ENCODE data around the gene SLC39A8. TPM values are rescaled to one million over a fixed set of nuclear protein-coding genes. Genes with fewer than 3 reads are reported as not detected.

Gene SLC39A8
- polyA plus RNA-seq, 3 donors: 1.8 to 7.8 (median 6.1) TPM

- Mint-ChIP-seq H3K4me3 (no peak overlapping the region), H3K36me3 (no peaks in the 10 kb centered on the region), H3K27me3 (ENCODE audit: low read depth in 3 of 3) (peaks cover 0 to 2% (median 0%) of the 10 kb centered on the region in 3 donors), H3K4me1 (no peaks in the 10 kb centered on the region), H3K27ac (no peak overlapping the region), H3K9me3 (peaks cover 0 to 7% (median 6%) of the 10 kb centered on the region in 7 donors)
- Histone ChIP-seq H3K79me2 (ENCODE audit: insufficient read depth, low read length) (no peaks in the 10 kb centered on the region), H3K9ac (ENCODE audit: insufficient read depth, low read length, poor library complexity, severe bottlenecking) (no peak overlapping the region), H3K4me1 (ENCODE audit: control insufficient read depth in 1 of 2, insufficient read depth in 2 of 2, low read length in 2 of 2) (no peaks in the 10 kb centered on the region), H3K36me3 (replicated peaks in 1 of 2; ENCODE audit: control insufficient read depth in 1 of 2, insufficient read depth in 2 of 2, low read length in 2 of 2) (no peaks in the 10 kb centered on the region), H3K27ac (ENCODE audit: low read depth in 1 of 2, low read length in 2 of 2) (no peak overlapping the region), H4K20me1 (ENCODE audit: insufficient read depth, low read length) (no peaks in the 10 kb centered on the region), H3K9me3 (replicated peaks in 1 of 2; ENCODE audit: control insufficient read depth in 1 of 2, insufficient read depth in 1 of 2, low read length in 2 of 2) (peaks cover 0 to 8% of the 10 kb centered on the region in 2 donors), H3K27me3 (ENCODE audit: control insufficient read depth in 2 of 2, insufficient read depth in 2 of 2, low read length in 2 of 2) (no peaks in the 10 kb centered on the region), H3K4me3 (replicated peaks in 1 of 3; ENCODE audit: low read depth in 2 of 3, low read length in 3 of 3) (no peak overlapping the region), H3K4me2 (replicated peaks; ENCODE audit: extremely low read depth, low read length, poor library complexity, severe bottlenecking) (no peak overlapping the region), H2AFZ (ENCODE audit: insufficient read depth, low read depth, low read length, poor library complexity, severe bottlenecking) (no peak overlapping the region)
- intact Hi-C loops (cut with micrococcal nuclease): no loop called here
- WGBS (ENCODE audit: insufficient coverage): no CpG with 5 or more reads among the region's 1 CpG
- DNase-seq: no peak
- TF ChIP-seq CTCF (IDR thresholded peaks at IDR 0.05): no peak
Observed at GRCh38 chr4:102227388-102227787, 117.9 kb downstream of the SLC39A8 start.

GRCh38 chr4:102223461-102223860, 121.8 kb downstream of the SLC39A8 start:
- no peaks in the 10 kb centered on the region for H3K79me2 ChIP-seq (ENCODE audit: insufficient read depth, low read length)
- intact Hi-C loops (cut with micrococcal nuclease): no loop called here
- H4K20me1 ChIP-seq (ENCODE audit: insufficient read depth, low read length): no peaks in the 10 kb centered on the region
- no peak for DNase-seq
- Mint-ChIP-seq H3K4me3 (no peak overlapping the region), H3K36me3 (no peaks in the 10 kb centered on the region), H3K27ac (no peak overlapping the region), H3K4me1 (no peaks in the 10 kb centered on the region), H3K27me3 (ENCODE audit: low read depth in 3 of 3) (peaks cover 0 to 2% (median 0%) of the 10 kb centered on the region in 3 donors), H3K9me3 (peaks cover 0 to 7% (median 4%) of the 10 kb centered on the region in 7 donors)
- WGBS (ENCODE audit: insufficient coverage): no CpG with 5 or more reads among the region's 1 CpG
- no peak overlapping the region for H3K4me2 ChIP-seq (replicated peaks; ENCODE audit: extremely low read depth, low read length, poor library complexity, severe bottlenecking)
- no peak overlapping the region for H2AFZ ChIP-seq (ENCODE audit: insufficient read depth, low read depth, low read length, poor library complexity, severe bottlenecking)
- H3K4me3 ChIP-seq (replicated peaks in 1 of 3; ENCODE audit: low read depth in 2 of 3, low read length in 3 of 3): no peak overlapping the region
- no peaks in the 10 kb centered on the region for H3K27me3 ChIP-seq (ENCODE audit: control insufficient read depth in 2 of 2, insufficient read depth in 2 of 2, low read length in 2 of 2)
- H3K9ac ChIP-seq (ENCODE audit: insufficient read depth, low read length, poor library complexity, severe bottlenecking): no peak overlapping the region
- TF ChIP-seq CTCF (IDR thresholded peaks at IDR 0.05): no peak
- no peaks in the 10 kb centered on the region for H3K4me1 ChIP-seq (ENCODE audit: control insufficient read depth in 1 of 2, insufficient read depth in 2 of 2, low read length in 2 of 2)
- peaks cover 0 to 5% of the 10 kb centered on the region in 2 donors for H3K9me3 ChIP-seq (replicated peaks in 1 of 2; ENCODE audit: control insufficient read depth in 1 of 2, insufficient read depth in 1 of 2, low read length in 2 of 2)
- H3K27ac ChIP-seq (ENCODE audit: low read depth in 1 of 2, low read length in 2 of 2): no peak overlapping the region
- no peaks in the 10 kb centered on the region for H3K36me3 ChIP-seq (replicated peaks in 1 of 2; ENCODE audit: control insufficient read depth in 1 of 2, insufficient read depth in 2 of 2, low read length in 2 of 2)

Data from CD14-positive monocyte (primary cell).